Lower leg skin (tissue), 3 donors: ENCODE results near the gene SWAP70.

Experiments used
- POLR2A ChIP-seq, 2 donors: fragments of 450-650 bp; IDR thresholded peaks; one replicate each; pipeline ENCODE4 v1.6.1; 2016 to 2017; ENCODE audit warnings: antibody characterized with exemption in 2 of 2, mild to moderate bottlenecking in 1 of 2, moderate library complexity in 1 of 2
- TF ChIP-seq, protein P1 (sequence below), 3 donors: fragments of 450-650 bp; IDR thresholded peaks; one replicate each; pipeline ENCODE4 v1.5.1; 2016; ENCODE audit warnings: antibody characterized with exemption in 3 of 3, mild to moderate bottlenecking in 3 of 3, moderate library complexity in 2 of 3

DNA sequence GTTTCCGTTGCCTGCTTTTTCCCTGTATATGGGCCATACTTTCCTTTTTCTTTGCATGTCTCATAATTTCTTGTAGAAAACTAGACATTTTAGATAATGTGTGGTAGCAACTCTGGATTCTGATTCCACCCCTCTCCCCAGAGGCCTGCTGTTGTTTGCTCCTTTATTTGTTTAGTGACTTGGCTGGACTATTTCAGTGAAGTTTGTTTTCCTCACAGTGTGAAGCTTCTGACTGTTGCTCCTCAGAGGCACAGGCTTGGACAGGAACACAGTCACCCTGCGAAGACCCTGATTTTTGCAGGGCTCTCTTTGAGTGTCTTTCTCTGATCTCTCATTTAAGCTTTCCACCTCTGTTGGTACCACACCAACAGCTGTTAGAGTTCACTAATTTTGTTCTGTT is 72.5 kb downstream of the SWAP70 start:
- TF ChIP-seq, protein P1, sequence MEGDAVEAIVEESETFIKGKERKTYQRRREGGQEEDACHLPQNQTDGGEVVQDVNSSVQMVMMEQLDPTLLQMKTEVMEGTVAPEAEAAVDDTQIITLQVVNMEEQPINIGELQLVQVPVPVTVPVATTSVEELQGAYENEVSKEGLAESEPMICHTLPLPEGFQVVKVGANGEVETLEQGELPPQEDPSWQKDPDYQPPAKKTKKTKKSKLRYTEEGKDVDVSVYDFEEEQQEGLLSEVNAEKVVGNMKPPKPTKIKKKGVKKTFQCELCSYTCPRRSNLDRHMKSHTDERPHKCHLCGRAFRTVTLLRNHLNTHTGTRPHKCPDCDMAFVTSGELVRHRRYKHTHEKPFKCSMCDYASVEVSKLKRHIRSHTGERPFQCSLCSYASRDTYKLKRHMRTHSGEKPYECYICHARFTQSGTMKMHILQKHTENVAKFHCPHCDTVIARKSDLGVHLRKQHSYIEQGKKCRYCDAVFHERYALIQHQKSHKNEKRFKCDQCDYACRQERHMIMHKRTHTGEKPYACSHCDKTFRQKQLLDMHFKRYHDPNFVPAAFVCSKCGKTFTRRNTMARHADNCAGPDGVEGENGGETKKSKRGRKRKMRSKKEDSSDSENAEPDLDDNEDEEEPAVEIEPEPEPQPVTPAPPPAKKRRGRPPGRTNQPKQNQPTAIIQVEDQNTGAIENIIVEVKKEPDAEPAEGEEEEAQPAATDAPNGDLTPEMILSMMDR (IDR thresholded peaks at IDR 0.05) = no peak
- TF ChIP-seq POLR2A (IDR thresholded peaks at IDR 0.05) = no peak
